Peyer's patch (tissue), 4 donors: ENCODE data around the gene ERC2.

Source experiments
- CTCF ChIP-seq, 6 experiments: fragments of 450-650 bp in 4 of 6; fragments of 200-600 bp in 2 of 6; sonication (generic) in 1 of 6; IDR thresholded peaks; one replicate each; pipeline ENCODE4 v1.5.1; 2017 to 2019; ENCODE audit warnings: antibody characterized with exemption in 6 of 6, mild to moderate bottlenecking in 3 of 6, moderate library complexity in 1 of 6
- POLR2A ChIP-seq, 2 donors: fragments of 450-650 bp; IDR thresholded peaks; one replicate each; pipeline ENCODE4 v1.5.1; 2017; ENCODE audit warnings: antibody characterized with exemption in 2 of 2, mild to moderate bottlenecking in 2 of 2, moderate library complexity in 2 of 2

- TF ChIP-seq CTCF (IDR thresholded peaks at IDR 0.05) (no peak), POLR2A (IDR thresholded peaks at IDR 0.05) (no peak)
These were observed 8.5 kb downstream of the ERC2 start for GRCh38 chr3:56459719-56460118.
